Fibroblast of skin of right biceps (primary cell): ENCODE measurements around the gene FOXJ2.
"Not testable (repeated sequence)": the region's sequence is repeated elsewhere in the genome, so short reads cannot be mapped to it uniquely, and the experiment has no call there.

ENCODE experiments used
- DNase-seq: peaks from one replicate; pipeline ENCODE4 v3.0.0-alpha.2; 2013

FOXJ2 gene

DNA sequence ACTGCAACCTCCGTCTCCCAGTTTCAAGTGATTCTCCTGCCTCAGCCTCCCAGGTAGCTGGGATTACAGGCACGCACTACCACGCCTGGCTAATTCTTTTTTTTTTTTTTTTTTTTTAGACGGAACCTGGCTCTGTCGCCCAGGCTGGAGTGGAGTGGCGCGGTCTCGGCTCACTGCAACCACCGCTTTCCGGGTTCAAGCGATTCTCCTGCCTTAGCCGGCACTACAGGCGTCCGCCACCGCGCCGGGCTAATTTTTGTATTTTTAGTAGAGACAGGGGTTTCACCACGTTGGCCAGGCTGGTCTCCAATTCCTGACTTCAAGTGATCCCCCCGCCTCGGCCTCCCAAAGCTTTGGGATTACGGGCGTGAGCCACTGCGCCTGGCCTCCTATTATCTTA, 1.5 kb upstream of the FOXJ2 start:
- not testable (repeated sequence) for DNase-seq

DNA sequence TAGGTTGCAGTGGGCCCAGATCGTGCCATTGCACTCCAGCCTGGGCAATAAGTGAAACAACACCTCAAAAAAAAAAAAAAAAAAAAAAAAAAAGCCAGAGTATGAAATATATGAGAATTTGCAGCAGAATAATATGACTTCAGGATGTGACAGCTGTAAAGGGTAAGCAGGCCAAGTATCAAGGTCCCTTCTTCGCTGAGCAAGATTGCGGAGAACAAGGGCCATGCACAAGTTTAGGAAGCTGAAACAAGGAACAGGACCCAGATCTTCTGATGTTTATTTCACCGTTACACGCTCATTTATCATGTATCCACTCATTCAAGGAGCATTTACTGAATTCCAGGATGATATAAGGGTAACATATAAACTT, 659 bp upstream of the FOXJ2 start:
- peak; percentile 18 for DNase-seq

DNA sequence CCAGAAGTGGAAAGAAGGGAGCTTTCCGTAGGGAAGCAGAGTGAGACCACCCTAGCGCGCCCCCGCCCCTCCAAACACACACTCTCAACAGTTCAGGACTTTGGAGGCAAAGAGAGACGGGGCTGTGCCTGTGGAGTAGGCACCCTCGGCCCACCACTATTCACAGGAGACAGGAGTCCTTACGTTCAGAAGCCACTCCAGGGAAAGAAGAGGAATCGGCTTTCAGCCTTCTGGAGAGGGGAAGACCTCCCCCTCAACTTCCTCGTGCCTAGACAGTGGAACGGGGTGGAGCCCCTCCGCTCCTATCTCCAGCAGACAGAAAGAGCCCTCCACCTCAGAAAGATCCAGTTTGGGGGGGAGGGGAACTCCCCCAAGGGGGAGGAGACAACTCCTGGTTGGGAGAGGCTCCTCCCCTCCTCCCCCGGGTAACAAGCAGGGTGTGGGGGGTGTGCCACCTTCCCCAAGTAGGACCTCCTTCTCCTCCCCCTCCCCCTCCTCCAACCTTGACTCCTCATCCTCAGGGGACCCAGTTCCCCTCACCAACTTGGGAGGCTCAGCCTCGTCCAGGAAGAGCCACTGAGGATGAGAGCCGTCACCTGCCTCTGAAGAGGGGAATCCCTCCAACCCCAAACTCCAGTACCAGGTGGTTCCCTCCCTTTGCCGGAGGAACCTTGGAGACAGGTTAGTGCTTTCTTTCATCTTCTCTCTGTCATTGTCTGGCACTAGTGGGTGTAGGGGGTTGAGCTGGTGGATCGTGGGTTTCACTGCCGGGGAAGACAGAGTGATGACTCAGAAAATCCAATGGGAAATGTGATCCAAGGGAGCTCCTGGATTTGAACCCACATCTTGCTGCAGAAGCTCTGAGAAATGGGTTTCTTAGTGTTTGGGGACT, 883 bp downstream of the FOXJ2 start:
- peak; percentile 73 for DNase-seq

- DNase-seq, result no peak
Measured at GRCh38 chr12:8034802-8035201, 2.3 kb downstream of the FOXJ2 start.

- peak; percentile 30 for DNase-seq
Measured at GRCh38 chr12:8035440-8036010, 3.0 kb downstream of the FOXJ2 start.

DNA sequence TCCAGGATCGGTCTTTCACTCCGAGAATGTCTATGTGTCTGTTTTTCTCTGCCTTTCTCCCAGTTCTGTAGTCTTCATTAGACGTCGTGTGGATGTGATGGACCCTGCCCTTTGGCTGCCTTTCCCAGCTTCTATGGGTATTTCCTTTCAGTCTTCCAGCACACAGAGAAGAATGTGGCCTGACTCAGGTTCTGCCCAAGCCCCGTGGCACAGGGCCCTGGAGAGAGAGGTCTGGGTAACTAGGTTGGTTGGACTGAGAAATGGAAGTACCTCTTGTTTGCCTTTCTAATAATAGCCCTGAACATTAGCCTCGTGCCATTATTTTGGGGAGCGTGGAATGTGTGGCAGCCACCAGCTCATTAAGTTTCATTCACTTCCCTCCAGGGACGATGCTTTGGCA, 3.8 kb downstream of the FOXJ2 start:
- no peak for DNase-seq

- no peak for DNase-seq
Measured at GRCh38 chr12:8037046-8037663, 4.6 kb downstream of the FOXJ2 start.

DNA sequence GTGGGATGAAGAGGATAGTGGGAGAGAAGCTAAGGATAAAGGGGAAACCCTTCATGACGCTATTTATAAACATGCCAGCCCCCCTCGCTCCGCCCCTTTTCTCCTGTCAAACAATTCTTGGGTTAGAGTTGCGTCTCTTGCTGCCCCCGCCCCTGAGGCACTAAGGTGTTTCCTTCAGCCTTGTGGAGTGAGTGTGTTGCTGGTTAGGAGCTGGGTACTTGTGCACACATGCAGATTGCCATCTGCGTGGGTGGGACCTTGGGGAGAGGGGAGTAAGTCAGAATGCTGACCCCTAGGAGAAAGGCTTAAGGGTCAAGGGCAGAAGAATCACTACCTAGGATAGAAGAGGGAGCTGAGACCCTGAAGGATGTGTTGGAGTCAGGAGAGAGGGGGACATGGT, 5.4 kb downstream of the FOXJ2 start:
- DNase-seq, result no peak

DNA sequence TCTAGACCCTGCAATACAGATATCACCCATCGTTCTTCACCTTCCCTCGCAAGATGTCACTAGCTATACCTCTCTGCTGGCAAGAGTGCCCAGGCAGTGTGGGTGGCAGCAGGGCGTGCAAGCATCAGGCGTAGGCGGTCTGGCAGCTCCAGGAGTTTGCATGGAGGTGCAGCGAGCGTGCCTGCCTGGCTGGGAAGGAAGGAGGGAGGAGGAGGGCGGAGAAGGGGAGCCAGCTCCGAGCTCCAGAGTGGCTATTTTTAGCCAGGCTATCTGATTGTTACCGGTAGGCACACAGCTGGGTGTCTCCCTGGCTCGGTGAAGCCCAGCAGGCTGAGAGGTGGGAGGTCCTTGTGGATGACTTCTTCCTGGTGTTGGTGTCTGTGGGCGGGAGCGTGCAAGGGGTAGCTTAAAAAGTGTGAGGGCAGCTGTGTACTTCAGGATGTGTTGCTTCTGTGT, 6.2 kb downstream of the FOXJ2 start:
- DNase-seq, result peak; percentile 56

DNA sequence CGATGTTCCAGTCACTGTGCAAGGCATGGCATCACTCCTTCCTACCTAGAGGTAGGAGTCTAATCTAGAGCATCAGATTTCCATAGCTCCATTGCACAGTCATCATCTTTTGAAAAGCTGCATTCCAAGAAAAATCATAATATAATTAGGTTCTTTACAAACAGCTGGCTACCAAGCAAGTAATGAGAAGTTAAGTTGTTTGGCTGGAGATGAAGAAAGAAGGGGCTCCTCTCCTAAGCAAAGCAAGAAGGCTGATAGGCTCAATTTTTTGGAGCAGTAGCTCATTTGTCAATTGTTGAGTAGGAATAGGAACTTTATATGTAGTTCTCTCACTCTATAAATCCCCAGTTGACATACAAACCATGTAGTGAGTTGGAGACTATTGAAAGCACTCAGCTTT, 8.3 kb downstream of the FOXJ2 start:
- DNase-seq, result no peak

- peak; percentile 67 for DNase-seq
Measured at GRCh38 chr12:8045952-8046944, 13.7 kb downstream of the FOXJ2 start.

DNA sequence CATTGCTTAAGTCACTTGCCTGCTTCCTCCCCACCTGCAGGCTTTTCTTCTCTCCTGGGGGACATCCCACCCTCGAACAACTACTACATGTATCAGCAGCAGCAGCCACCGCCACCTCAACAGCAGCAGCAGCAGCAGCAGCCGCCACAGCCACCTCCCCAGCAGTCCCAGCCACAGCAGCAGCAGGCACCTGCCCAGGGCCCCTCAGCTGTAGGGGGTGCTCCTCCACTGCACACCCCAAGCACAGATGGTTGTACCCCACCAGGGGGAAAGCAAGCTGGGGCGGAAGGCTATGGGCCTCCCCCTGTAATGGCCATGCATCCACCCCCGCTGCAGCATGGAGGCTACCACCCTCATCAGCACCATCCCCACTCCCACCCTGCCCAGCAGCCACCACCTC, 15.3 kb downstream of the FOXJ2 start:
- no peak for DNase-seq

DNA sequence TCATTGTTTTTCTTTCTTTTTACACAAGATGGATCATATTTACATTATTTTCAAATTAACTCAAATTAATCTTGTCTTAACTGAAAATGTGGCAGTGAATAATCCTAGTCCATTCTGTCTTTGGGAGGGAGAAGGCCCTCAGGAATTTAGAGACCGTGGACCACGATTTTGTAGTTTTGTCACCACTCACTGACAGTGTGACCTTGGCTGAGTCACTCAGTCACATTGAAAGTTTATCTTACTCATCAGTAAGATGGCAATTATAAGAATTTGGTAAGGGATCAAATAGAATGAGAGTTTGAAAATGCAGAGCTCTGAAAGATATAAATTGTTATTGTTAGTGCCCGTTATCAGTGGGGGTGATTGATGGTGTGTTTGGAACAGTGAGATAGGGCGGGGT, 16.4 kb downstream of the FOXJ2 start:
- no peak for DNase-seq

GRCh38 chr12:8050600-8051250, 18.2 kb downstream of the FOXJ2 start:
- DNase-seq, result no peak

DNA sequence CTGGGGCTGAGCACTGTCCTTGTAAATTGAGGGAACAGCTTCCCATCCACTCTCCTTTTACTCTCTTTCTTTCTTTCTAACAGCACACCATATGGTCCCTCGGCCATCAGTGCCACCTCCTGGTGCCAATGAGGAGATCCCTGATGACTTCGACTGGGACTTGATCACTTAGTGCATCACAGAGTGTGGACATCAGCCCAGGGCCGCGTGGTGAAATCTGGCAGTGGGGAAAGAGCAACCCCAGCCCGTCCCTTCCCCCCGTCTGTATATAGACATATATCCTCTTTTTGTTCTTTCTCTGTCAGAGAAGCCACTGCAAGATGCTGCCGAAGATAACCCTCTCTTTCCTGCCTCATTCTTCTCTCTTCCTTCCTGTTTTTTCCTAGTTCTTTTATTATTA, 20.2 kb downstream of the FOXJ2 start:
- no peak for DNase-seq

GRCh38 chr12:8054816-8055215, 22.3 kb downstream of the FOXJ2 start:
- DNase-seq, result no peak

GRCh38 chr12:8057306-8057705, 24.8 kb downstream of the FOXJ2 start:
- no peak for DNase-seq

DNA sequence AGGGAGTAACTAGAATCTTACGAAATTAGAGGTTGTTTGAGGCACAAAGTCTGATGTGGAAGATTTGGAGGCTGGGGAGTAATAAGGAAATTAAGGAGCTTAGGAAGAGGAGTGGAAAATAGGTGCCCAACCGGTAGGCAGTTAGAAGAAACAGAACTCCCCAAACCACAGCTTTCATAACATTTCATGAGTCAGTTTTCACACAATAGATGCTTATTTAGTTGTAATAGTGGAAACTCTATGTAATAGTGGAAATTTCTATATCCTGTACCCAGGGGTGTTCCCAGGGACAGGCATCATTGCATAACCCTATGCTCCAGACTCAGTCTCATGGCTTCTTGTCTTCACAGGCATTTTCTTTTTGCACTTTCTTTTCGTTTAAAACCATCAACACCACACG, 25.3 kb downstream of the FOXJ2 start:
- DNase-seq, result peak; percentile 56

- no peak for DNase-seq
Measured at GRCh38 chr12:8058506-8058905, 26.0 kb downstream of the FOXJ2 start.

DNA sequence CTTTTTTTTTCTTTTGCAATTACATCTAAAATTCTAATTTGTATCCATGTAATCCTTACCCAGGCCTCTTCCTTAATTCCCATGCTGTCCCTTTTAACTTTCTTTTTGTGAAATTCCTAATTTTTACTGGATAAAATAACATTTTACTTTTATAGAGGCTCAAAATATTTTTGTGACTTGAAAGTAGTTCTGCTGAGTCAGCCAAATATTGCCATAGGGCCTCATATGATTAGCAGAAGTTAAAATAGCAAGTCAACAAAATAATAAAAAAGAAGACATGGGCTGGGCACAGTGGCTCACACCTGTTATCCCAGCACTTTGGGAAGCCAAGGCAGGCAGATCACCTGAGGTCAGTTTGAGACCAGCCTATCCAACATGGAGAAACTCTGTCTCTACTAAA, 31.6 kb downstream of the FOXJ2 start:
- DNase-seq, result no peak

GRCh38 chr12:8065991-8066594, 33.6 kb downstream of the FOXJ2 start, which contains the start of gene C3AR1:
Gene C3AR1 (minus strand): TSS chr12:8066359. CDS start chr12:8060185, 6,174 bp downstream.
- peak; percentile 73 for DNase-seq

DNA sequence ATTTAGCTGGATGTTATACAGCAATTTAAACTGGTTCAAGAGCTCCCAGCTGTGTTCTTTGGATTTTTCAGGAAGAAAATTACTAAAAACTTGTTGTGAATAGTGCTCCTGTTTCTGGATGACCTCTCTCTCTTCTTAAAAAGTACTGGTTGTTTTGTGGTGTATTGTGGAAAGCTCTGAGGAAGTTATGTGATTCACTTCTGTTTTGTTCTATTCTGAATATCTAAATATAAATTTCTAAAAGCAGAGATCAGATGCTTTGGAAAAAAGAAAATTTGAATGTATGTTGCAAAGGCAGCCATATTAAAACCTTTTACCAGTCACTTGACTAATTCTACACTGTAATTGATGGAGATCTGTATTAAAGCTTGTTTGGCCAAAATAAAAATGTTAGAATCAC, 37.1 kb downstream of the FOXJ2 start:
- no peak for DNase-seq
